22Rv1 (cell line): ENCODE results near the gene CSGALNACT2.

Experiments
- CTCF ChIP-seq: fragments of 450-650 bp; IDR thresholded peaks from 2 replicates; pipeline ENCODE4 v1.5.1; 2017; ENCODE audit warnings: mild to moderate bottlenecking
- ZFX ChIP-seq: fragments of 450-650 bp; IDR thresholded peaks from 2 replicates; pipeline ENCODE4 v1.6.1; 2017; ENCODE audit warnings: antibody characterized with exemption, borderline replicate concordance

- no peak for TF ChIP-seq CTCF
- no peak for TF ChIP-seq ZFX
Observed at GRCh38 chr10:43113201-43114087, 24.8 kb upstream of the CSGALNACT2 start.
